ENCODE data around the gene DLST.

DNA sequence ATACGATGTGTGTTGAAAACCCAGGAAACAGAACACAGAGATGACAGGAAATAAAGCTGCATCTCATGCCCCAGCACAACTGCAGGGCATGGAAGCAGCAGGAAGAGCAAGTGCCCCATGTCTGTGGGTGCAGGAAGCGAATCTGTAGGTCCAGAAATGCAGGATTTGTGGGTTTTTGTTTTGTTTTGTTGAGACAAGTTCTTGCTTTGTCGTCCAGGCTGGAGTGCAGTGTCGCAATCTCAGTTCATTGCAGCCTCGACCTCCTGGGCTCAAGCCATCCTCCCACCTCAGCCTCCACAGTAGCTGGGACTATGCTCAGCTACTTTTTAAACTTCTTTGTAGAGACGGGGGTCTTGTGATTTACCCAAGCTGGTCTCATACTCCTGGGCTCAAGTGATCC, 47.5 kb downstream of the DLST start:
- TF ChIP-seq, protein P1, sequence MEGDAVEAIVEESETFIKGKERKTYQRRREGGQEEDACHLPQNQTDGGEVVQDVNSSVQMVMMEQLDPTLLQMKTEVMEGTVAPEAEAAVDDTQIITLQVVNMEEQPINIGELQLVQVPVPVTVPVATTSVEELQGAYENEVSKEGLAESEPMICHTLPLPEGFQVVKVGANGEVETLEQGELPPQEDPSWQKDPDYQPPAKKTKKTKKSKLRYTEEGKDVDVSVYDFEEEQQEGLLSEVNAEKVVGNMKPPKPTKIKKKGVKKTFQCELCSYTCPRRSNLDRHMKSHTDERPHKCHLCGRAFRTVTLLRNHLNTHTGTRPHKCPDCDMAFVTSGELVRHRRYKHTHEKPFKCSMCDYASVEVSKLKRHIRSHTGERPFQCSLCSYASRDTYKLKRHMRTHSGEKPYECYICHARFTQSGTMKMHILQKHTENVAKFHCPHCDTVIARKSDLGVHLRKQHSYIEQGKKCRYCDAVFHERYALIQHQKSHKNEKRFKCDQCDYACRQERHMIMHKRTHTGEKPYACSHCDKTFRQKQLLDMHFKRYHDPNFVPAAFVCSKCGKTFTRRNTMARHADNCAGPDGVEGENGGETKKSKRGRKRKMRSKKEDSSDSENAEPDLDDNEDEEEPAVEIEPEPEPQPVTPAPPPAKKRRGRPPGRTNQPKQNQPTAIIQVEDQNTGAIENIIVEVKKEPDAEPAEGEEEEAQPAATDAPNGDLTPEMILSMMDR (IDR thresholded peaks at IDR 0.05), result no peak
- TF ChIP-seq POLR2AphosphoS5 (IDR thresholded peaks at IDR 0.05) (no peak), POLR2A (IDR thresholded peaks at IDR 0.05) (no peak)

Measured in stomach (tissue), 4 donors.